ENCODE results near the gene NR0B2. TPM values are rescaled to one million over a fixed set of nuclear protein-coding genes. Genes with fewer than 3 reads are reported as not detected.
A peak's percentile ranks its signal among the peaks of the same experiment; 100 is the strongest.
"Not testable (repeated sequence)": the region's sequence is repeated elsewhere in the genome, so short reads cannot be mapped to it uniquely, and the experiment has no call there.

The NR0B2 gene
- total RNA-seq, 2 experiments from 2014 or later, result not detected

- H3K27me3 Mint-ChIP-seq, result no peaks in the 10 kb centered on the region
- no peak overlapping the region for H3K27ac Mint-ChIP-seq
- H3K4me3 Mint-ChIP-seq, result no peak overlapping the region
- DNase-seq (no peak), ATAC-seq (no peak)
- H3K4me1 Mint-ChIP-seq, result no peaks in the 10 kb centered on the region
- H3K36me3 Mint-ChIP-seq, result peaks cover 20% of the 10 kb centered on the region
- no peaks in the 10 kb centered on the region for H3K9me3 Mint-ChIP-seq (ENCODE audit: low read depth)
- CTCF ChIA-PET, result no interaction called here
Observed at GRCh38 chr1:26949266-26949925, 35.6 kb upstream of the NR0B2 start.

DNA sequence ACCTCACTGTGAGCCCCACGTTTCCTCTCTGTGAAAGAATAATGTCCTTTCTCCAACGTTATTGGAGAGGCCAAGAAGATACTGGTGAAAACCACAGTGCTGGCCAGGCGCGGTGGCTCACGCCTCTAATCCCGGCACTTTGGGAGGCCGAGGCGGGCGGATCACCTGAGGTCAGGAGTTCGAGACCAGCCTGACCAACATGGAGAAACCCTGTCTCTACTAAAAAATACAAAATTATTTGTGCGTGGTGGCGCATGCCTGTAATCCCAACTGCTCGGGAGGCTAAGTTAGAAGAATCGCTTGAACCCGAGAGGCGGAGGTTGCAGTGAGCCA lies 34.9 kb upstream of the NR0B2 start:
- peaks cover 21% of the 10 kb centered on the region for H3K36me3 Mint-ChIP-seq
- ATAC-seq; H3K9me3 Mint-ChIP-seq (ENCODE audit: low read depth); H3K4me1 Mint-ChIP-seq; DNase-seq; H3K27me3 Mint-ChIP-seq; H3K27ac Mint-ChIP-seq; CTCF ChIA-PET; H3K4me3 Mint-ChIP-seq: not testable (repeated sequence)

- ATAC-seq (no peak), DNase-seq (no peak)
- no peak overlapping the region for H3K27ac Mint-ChIP-seq
- H3K27me3 Mint-ChIP-seq, result no peaks in the 10 kb centered on the region
- no peaks in the 10 kb centered on the region for H3K4me1 Mint-ChIP-seq
- CTCF ChIA-PET, result no interaction called here
- H3K4me3 Mint-ChIP-seq, result no peak overlapping the region
- H3K9me3 Mint-ChIP-seq (ENCODE audit: low read depth), result no peaks in the 10 kb centered on the region
- peaks cover 30% of the 10 kb centered on the region for H3K36me3 Mint-ChIP-seq
Observed at GRCh38 chr1:26946270-26946669, 32.5 kb upstream of the NR0B2 start.

DNA sequence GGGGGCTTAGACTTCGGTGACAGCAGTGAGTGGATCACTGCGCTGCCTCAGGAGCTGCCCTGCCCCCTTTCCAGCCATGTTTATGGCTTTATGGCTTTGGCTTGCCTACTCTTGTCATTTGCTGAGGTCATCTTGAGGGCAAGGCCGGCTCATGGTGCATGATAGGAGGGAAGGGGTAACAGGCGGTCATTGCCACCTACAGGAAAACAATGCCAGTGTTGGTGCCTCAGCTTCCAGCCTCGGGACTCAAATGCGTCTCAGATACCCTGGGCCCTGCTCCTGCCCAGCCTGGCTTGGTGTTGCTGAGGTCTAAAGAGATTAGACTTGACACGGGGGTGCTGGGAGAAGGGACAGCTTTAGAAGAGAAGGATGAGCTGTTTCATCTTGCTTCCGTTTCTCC lies 32.0 kb upstream of the NR0B2 start:
- CTCF ChIA-PET, result no interaction called here
- Mint-ChIP-seq H3K27ac (no peak overlapping the region), H3K4me1 (no peaks in the 10 kb centered on the region), H3K27me3 (no peaks in the 10 kb centered on the region), H3K9me3 (ENCODE audit: low read depth) (no peaks in the 10 kb centered on the region), H3K36me3 (peaks cover 31% of the 10 kb centered on the region), H3K4me3 (no peak overlapping the region)
- no peak for DNase-seq
- ATAC-seq, result no peak

GRCh38 chr1:26945138-26945537 lies 31.4 kb upstream of the NR0B2 start:
- H3K27ac Mint-ChIP-seq, result no peak overlapping the region
- no peaks in the 10 kb centered on the region for H3K27me3 Mint-ChIP-seq
- ATAC-seq, result no peak
- H3K9me3 Mint-ChIP-seq (ENCODE audit: low read depth), result no peaks in the 10 kb centered on the region
- peaks cover 31% of the 10 kb centered on the region for H3K36me3 Mint-ChIP-seq
- H3K4me1 Mint-ChIP-seq, result no peaks in the 10 kb centered on the region
- no peak overlapping the region for H3K4me3 Mint-ChIP-seq
- no peak for DNase-seq
- CTCF ChIA-PET, result no interaction called here

DNA sequence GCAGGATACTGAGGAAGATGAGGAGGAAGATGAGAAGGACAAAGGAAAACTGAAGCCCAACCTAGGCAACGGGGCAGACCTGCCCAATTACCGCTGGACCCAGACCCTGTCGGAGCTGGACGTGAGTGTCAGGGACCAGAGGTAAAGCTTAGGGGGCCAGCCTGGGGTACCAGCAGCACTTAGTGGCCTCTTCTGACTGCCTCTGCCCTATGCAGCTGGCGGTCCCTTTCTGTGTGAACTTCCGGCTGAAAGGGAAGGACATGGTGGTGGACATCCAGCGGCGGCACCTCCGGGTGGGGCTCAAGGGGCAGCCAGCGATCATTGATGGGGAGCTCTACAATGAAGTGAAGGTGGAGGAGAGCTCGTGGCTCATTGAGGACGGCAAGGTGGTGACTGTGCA lies 28.9 kb upstream of the NR0B2 start:
- CTCF ChIA-PET, result interaction anchor here (0.5 kb wide), 1 partner anchor 221 kb away, joined by 3 read pairs; no protein-coding TSS in a partner anchor
- ATAC-seq (no peak), DNase-seq (no peak)
- no peak overlapping the region for H3K27ac Mint-ChIP-seq
- H3K27me3 Mint-ChIP-seq, result no peaks in the 10 kb centered on the region
- H3K4me3 Mint-ChIP-seq, result no peak overlapping the region
- H3K36me3 Mint-ChIP-seq, result peaks cover 32% of the 10 kb centered on the region
- H3K9me3 Mint-ChIP-seq (ENCODE audit: low read depth), result no peaks in the 10 kb centered on the region
- H3K4me1 Mint-ChIP-seq, result peaks cover 3% of the 10 kb centered on the region

DNA sequence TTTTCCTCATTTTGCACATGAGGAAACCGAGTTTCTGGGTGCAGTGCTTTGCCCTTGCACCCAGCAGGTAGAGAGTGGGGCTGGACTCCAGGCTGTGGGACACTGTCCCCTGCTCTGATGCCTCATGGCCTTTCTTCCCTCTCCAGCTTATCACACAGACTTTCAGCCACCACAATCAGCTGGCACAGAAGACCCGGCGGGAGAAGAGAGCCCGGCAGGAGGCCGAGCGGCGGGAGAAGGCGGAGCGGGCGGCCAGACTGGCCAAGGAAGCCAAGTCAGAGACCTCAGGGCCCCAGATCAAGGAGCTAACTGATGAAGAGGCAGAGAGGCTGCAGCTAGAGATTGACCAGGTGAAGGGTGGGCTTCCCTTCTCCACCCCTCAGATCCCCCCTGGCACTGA lies 27.5 kb upstream of the NR0B2 start:
- no peak overlapping the region for H3K4me3 Mint-ChIP-seq
- DNase-seq (no peak), ATAC-seq (no peak)
- peaks cover 29% of the 10 kb centered on the region for H3K36me3 Mint-ChIP-seq
- H3K4me1 Mint-ChIP-seq, result peaks cover 3% of the 10 kb centered on the region
- H3K27ac Mint-ChIP-seq, result no peak overlapping the region
- H3K27me3 Mint-ChIP-seq, result no peaks in the 10 kb centered on the region
- CTCF ChIA-PET, result no interaction called here
- no peaks in the 10 kb centered on the region for H3K9me3 Mint-ChIP-seq (ENCODE audit: low read depth)

DNA sequence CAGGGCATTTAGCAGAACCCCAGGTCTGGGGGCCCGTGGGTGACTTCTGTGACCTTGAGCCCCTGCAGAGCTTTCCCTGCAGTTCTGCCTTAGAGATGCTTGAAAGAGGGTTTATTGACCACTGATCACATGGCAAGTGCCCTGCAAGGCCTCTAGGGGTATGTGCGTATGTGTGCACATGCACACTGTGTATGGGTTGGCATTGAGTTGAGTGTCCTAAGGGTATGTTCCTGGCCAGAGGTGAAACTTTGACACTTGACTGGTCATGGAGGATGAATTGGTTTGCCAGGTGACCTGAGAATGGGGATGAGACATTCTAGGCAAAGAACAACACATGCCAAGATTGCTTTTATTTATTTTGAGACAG lies 24.9 kb upstream of the NR0B2 start:
- ATAC-seq, result no peak
- H3K9me3 Mint-ChIP-seq (ENCODE audit: low read depth), result no peaks in the 10 kb centered on the region
- DNase-seq, result no peak
- no peak overlapping the region for H3K4me3 Mint-ChIP-seq
- H3K4me1 Mint-ChIP-seq, result peaks cover 3% of the 10 kb centered on the region
- no peak overlapping the region for H3K27ac Mint-ChIP-seq
- peaks cover 24% of the 10 kb centered on the region for H3K36me3 Mint-ChIP-seq
- no peaks in the 10 kb centered on the region for H3K27me3 Mint-ChIP-seq
- CTCF ChIA-PET, result no interaction called here

- no peak for ATAC-seq
- Mint-ChIP-seq H3K9me3 (ENCODE audit: low read depth) (no peaks in the 10 kb centered on the region), H3K4me1 (peaks cover 3% of the 10 kb centered on the region), H3K4me3 (no peak overlapping the region), H3K27ac (no peak overlapping the region), H3K36me3 (peaks cover 26% of the 10 kb centered on the region), H3K27me3 (no peaks in the 10 kb centered on the region)
- CTCF ChIA-PET, result no interaction called here
- no peak for DNase-seq
Observed at GRCh38 chr1:26938004-26938658, 24.4 kb upstream of the NR0B2 start.

DNA sequence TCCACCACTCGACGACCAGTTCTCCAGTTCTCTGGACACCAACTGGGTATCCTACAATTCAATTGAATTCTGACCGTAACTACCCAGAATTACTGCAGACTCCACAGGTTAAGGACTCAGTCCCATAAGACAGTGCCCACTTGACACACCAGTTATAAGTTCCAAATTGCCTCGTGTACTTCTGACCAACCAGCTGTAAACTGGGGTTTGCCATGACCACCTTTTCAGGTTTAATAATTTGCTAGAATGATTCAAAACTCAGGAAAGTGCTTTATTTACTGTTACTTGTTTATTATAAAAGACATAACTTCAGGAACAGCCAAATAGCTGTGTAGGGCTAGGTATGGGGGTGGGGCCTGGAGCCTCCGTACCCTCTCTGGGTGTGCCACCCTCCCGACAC lies 23.0 kb upstream of the NR0B2 start:
- Mint-ChIP-seq H3K27ac (no peak overlapping the region), H3K27me3 (no peaks in the 10 kb centered on the region), H3K4me3 (no peak overlapping the region), H3K36me3 (peaks cover 26% of the 10 kb centered on the region), H3K9me3 (ENCODE audit: low read depth) (no peaks in the 10 kb centered on the region), H3K4me1 (peaks cover 3% of the 10 kb centered on the region)
- no peak for ATAC-seq
- CTCF ChIA-PET, result no interaction called here
- DNase-seq, result no peak

DNA sequence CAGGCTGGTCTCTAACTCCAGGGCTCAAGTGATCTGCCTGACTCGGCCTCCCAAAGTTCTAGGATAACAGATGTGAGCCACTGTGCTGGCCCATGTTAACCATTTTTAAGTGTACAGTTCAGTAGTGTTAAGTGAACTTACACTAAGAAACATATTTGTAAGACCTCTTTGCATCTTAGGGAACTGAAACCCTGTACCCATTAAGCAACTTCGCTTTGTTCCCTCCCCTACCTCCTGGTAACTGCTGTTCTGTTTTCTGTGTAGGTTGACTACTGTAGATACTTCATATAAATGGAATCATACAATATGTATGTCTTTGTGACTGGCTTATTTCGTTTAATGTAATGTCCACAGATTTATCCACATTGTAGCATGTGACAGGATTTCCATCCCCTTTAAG lies 18.8 kb upstream of the NR0B2 start:
- CTCF ChIA-PET, result no interaction called here
- no peak overlapping the region for H3K4me3 Mint-ChIP-seq
- H3K27ac Mint-ChIP-seq, result no peak overlapping the region
- ATAC-seq (no peak), DNase-seq (no peak)
- H3K4me1 Mint-ChIP-seq, result no peaks in the 10 kb centered on the region
- no peaks in the 10 kb centered on the region for H3K27me3 Mint-ChIP-seq
- peaks cover 37% of the 10 kb centered on the region for H3K36me3 Mint-ChIP-seq
- no peaks in the 10 kb centered on the region for H3K9me3 Mint-ChIP-seq (ENCODE audit: low read depth)

DNA sequence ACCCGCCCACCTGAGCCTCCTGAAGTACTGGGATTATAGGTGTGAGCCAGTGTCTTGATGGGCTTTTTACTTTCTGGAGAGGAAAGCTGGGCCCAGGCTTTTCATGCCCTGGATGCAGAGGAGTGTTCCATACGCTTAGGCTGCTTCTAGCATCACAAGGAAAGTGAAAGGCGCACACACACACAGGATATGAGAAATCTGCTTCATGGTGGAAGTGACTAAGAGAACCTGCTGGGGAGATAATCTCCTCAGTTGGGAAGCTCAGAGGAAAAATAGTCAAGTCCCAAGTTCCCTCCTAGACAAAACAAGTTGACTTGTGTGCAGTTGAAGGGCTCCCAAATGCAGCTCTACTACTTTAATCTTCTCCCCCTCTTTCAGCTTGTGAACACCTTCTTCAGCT lies 9.9 kb upstream of the NR0B2 start:
- peaks cover 43% of the 10 kb centered on the region for H3K4me1 Mint-ChIP-seq
- H3K27me3 Mint-ChIP-seq, result no peaks in the 10 kb centered on the region
- CTCF ChIA-PET, result interaction anchor here (0.7 to 1.3 kb wide), 3 partner anchors 11 to 136 kb away, joined by 3 to 4 read pairs (median 3); partner anchors contain the start of gene PIGV
- peak overlapping the region; percentile 91 for H3K4me3 Mint-ChIP-seq
- ATAC-seq (no peak), DNase-seq (no peak)
- no peak overlapping the region for H3K27ac Mint-ChIP-seq
- peaks cover 33% of the 10 kb centered on the region for H3K36me3 Mint-ChIP-seq
- H3K9me3 Mint-ChIP-seq (ENCODE audit: low read depth), result no peaks in the 10 kb centered on the region

DNA sequence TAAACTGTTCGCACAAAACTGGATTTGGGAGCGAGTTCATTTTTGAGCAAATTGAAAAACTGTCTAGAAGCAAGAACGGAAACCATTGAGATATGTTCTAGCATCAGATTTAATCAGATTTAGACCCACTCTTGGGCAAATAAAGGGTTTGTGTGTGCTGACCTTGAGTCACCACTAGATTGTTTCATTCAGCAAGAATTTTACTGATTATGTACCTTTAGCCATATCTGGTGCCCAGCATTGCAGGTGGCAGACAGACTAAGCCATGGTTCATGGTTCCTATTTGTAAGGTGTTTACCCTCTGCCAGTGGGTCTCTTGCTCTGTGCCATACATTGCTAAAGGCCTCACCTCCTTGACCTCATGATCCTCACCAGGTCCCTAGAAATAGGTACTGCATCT lies 9.1 kb upstream of the NR0B2 start:
- H3K9me3 Mint-ChIP-seq (ENCODE audit: low read depth), result no peaks in the 10 kb centered on the region
- ATAC-seq, result no peak
- H3K27ac Mint-ChIP-seq, result peak overlapping the region; percentile 95
- H3K4me3 Mint-ChIP-seq, result peak overlapping the region; percentile 91
- peaks cover 43% of the 10 kb centered on the region for H3K4me1 Mint-ChIP-seq
- H3K36me3 Mint-ChIP-seq, result peaks cover 25% of the 10 kb centered on the region
- H3K27me3 Mint-ChIP-seq, result no peaks in the 10 kb centered on the region
- no peak for DNase-seq
- CTCF ChIA-PET, result interaction anchor here (1.4 kb wide), 1 partner anchor 19 kb away, joined by 3 read pairs; no protein-coding TSS in a partner anchor

DNA sequence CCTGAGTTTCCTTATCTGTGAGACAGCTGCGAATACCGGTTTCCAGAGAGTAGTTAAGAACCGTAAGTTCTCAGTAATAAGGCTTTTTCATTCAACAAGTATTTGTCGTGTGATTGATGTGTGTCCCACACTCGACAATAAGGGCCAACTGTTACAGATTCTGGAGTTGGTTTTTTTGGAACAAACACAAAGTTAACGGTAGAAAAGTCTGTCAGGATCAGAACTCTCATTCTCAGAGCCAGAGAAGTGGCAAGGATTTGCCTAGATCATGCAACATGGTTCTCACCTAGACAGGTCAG lies 8.6 kb upstream of the NR0B2 start:
- Mint-ChIP-seq H3K27ac (peak overlapping the region; percentile 95), H3K4me3 (peak overlapping the region; percentile 91), H3K9me3 (ENCODE audit: low read depth) (no peaks in the 10 kb centered on the region), H3K36me3 (peaks cover 24% of the 10 kb centered on the region), H3K27me3 (no peaks in the 10 kb centered on the region), H3K4me1 (peaks cover 43% of the 10 kb centered on the region)
- ATAC-seq (no peak), DNase-seq (no peak)
- CTCF ChIA-PET, result interaction anchor here (1.3 to 1.4 kb wide), 2 partner anchors 12 to 19 kb away, joined by 3 read pairs; no protein-coding TSS in a partner anchor

All from activated CD8-positive, alpha-beta memory T cell treated with anti-CD3 and anti-CD28 coated beads, Interleukin-2, amount 10 ng/mL, durations not matched to agents 7 days and 5 days (primary cell).